Naive thymus-derived CD4-positive, alpha-beta T cell (primary cell): Measurements from ENCODE around the gene RSPH10B. TPM values are rescaled to one million over a fixed set of nuclear protein-coding genes. Genes with fewer than 3 reads are reported as not detected.
"Not testable (repeated sequence)": the region's sequence is repeated elsewhere in the genome, so short reads cannot be mapped to it uniquely, and the experiment has no call there.

Experiments used
- ATAC-seq: fragments of 150-1000 bp; cut with Tn5 transposase; 2 replicates; pipeline ENCODE4 v1.10.0; 2021; ENCODE audit warnings: mild to moderate bottlenecking, moderate library complexity
- CTCF ChIA-PET: fragments of 350-600 bp; sonication (Branson Sonifier 250); formaldehyde crosslinking; loops from one replicate; lab custom pipeline; 2021; ENCODE audit warnings: antibody characterized with exemption; lab: Charles Lee
- POLR2A ChIA-PET: fragments of 350-600 bp; sonication (Branson Sonifier 250); formaldehyde crosslinking; loops from one replicate; lab custom pipeline; 2021; ENCODE audit warnings: antibody characterized with exemption, inconsistent platforms; lab: Charles Lee
- DNase-seq, 9 donors: peaks; one replicate each; pipeline versions ENCODE4 v3.0.0 to v3.0.0-alpha.2; 2020 to 2022; ENCODE audit warnings: mixed read lengths in 1 of 9
- H3K27ac ChIP-seq: one replicate; pipeline ENCODE4 v1.7.0; 2013; ENCODE audit warnings: mild to moderate bottlenecking, low read depth, low read length, moderate library complexity
- H3K27me3 ChIP-seq, 2 donors: one replicate each; pipeline ENCODE4 v1.7.0; 2013; ENCODE audit warnings: low read length in 2 of 2, mild to moderate bottlenecking in 2 of 2, moderate library complexity in 2 of 2; ENCODE audit not compliant: control insufficient read depth in 2 of 2, insufficient read depth in 2 of 2
- H3K36me3 ChIP-seq, 3 experiments: 1 replicate in 2 of 3; 2 replicates in 1 of 3; pipeline ENCODE4 v1.7.0; 2013; ENCODE audit warnings: low read length in 3 of 3, mild to moderate bottlenecking in 3 of 3, moderate library complexity in 1 of 3; ENCODE audit not compliant: insufficient read depth in 3 of 3, control insufficient read depth in 2 of 3
- H3K4me1 ChIP-seq, 2 donors: one replicate each; pipeline ENCODE4 v1.7.0; 2013; ENCODE audit warnings: low read length in 2 of 2, mild to moderate bottlenecking in 2 of 2, moderate library complexity in 1 of 2; ENCODE audit not compliant: control insufficient read depth in 2 of 2, insufficient read depth in 2 of 2
- H3K4me3 ChIP-seq: 2 replicates; pipeline ENCODE4 v1.7.0; 2013; ENCODE audit warnings: mild to moderate bottlenecking, low read length
- H3K9me3 ChIP-seq, 3 experiments: 1 replicate in 2 of 3; 2 replicates in 1 of 3; pipeline ENCODE4 v1.7.0; 2013; ENCODE audit warnings: low read length in 3 of 3; ENCODE audit not compliant: control insufficient read depth in 2 of 3
- H3K27ac Mint-ChIP-seq, 9 donors: one replicate each; pipeline ENCODE4 v1.8.0; 2020 to 2022; ENCODE audit warnings: mixed read lengths in 9 of 9, mild to moderate bottlenecking in 8 of 9, moderate library complexity in 5 of 9, inconsistent platforms in 2 of 9
- H3K27me3 Mint-ChIP-seq, 5 donors: one replicate each; pipeline ENCODE4 v1.8.0; 2021 to 2022; ENCODE audit warnings: mixed read lengths in 5 of 5, mild to moderate bottlenecking in 1 of 5
- H3K36me3 Mint-ChIP-seq, 5 donors: one replicate each; pipeline ENCODE4 v1.8.0; 2020 to 2022; ENCODE audit warnings: mixed read lengths in 5 of 5, mild to moderate bottlenecking in 3 of 5, inconsistent platforms in 1 of 5
- H3K4me1 Mint-ChIP-seq, 7 donors: one replicate each; pipeline ENCODE4 v1.8.0; 2020 to 2022; ENCODE audit warnings: mixed read lengths in 7 of 7, mild to moderate bottlenecking in 3 of 7, inconsistent platforms in 1 of 7
- H3K4me3 Mint-ChIP-seq, 10 donors: one replicate each; pipeline ENCODE4 v1.8.0; 2020 to 2022; ENCODE audit warnings: mild to moderate bottlenecking in 10 of 10, mixed read lengths in 10 of 10, moderate library complexity in 6 of 10, inconsistent platforms in 2 of 10
- H3K9me3 Mint-ChIP-seq, 11 donors: one replicate each; pipeline ENCODE4 v1.8.0; 2020 to 2022; ENCODE audit warnings: mixed read lengths in 11 of 11, mild to moderate bottlenecking in 4 of 11, inconsistent platforms in 1 of 11, moderate library complexity in 1 of 11
- intact Hi-C, 2 donors: fragments of 100-400 bp; cut with micrococcal nuclease; formaldehyde crosslinking; loops; one replicate each; pipeline ENCODE4 v1.15.1; 2023
- polyA plus RNA-seq, 2 donors: library from polyadenylated mRNA; unstranded; fragments of 300-500 nt; fragmentation: Illumina TruSeq; gene quantifications; one replicate each; pipeline ENCODE4 v1.2.3, GENCODE V29; 2021
- total RNA-seq, 6 experiments: library from RNA in 5 of 6; stranded (reverse) in 5 of 6; gene quantifications; 1 replicate in 5 of 6; 2 replicates in 1 of 6; pipeline ENCODE4 v1.2.3 and lab custom pipeline; 2021 to 2026

RSPH10B gene
- total and polyA plus RNA-seq, 7 experiments from 2014 or later, result 0.41 TPM; not detected in 6

- H3K9me3 Mint-ChIP-seq, DNase-seq, H3K36me3 ChIP-seq, H3K27me3 ChIP-seq, CTCF ChIA-PET, H3K27me3 Mint-ChIP-seq, H3K36me3 Mint-ChIP-seq, H3K4me3 Mint-ChIP-seq, H3K9me3 ChIP-seq, H3K27ac Mint-ChIP-seq, ATAC-seq, intact Hi-C loops, H3K4me1 Mint-ChIP-seq, H3K4me1 ChIP-seq, H3K4me3 ChIP-seq, H3K27ac ChIP-seq: not testable (repeated sequence)
- POLR2A ChIA-PET, result interaction anchor here (0.6 kb wide), 1 partner anchor 760 kb away, joined by 3 read pairs; no protein-coding TSS in a partner anchor
Measured at GRCh38 chr7:5903002-5903401, 67.5 kb downstream of the RSPH10B start.

DNA sequence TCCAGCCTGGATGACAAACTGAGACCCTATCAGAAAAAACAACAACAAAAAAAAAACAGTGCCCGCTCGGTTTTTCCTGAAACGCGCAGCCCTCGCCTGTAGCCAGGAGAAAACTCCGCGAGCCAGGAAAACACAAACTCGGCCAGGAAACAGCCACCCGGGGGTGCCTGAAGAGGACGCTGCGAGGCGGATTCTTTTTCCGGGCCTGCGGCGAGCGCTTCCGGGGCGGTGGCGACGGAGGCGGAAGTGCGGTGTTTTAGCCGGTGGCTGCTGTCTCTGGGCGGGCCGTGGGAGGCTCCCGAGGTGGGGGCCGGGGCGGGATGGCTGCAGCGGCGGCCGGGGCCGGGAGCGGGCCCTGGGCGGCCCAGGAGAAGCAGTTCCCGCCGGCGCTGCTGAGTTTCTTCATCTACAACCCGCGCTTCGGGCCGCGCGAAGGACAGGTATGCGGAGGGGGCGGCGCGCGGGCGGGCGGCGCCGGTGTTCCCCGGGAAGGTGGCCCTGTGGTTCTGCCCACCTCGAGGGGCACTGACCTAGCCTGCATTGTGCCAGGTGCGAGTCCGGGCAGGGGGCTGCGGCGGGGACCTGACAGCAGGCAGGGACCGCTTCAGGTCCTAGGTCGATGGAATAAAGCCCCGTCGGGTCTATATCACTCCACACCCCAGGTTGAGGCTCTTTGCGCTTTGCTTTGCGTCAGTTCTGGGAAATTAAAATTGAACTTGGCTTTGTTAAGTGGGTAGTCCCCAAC lies 71.8 kb downstream of the RSPH10B start, which contains the start of gene CCZ1:
CCZ1 (plus strand) TSS at position 254 of the 745 bp plus-strand sequence; CDS start at position 321, 67 bp downstream.
- POLR2A ChIA-PET, H3K9me3 ChIP-seq, H3K9me3 Mint-ChIP-seq, H3K27me3 Mint-ChIP-seq, H3K4me1 ChIP-seq, CTCF ChIA-PET, H3K36me3 ChIP-seq, H3K36me3 Mint-ChIP-seq, H3K27me3 ChIP-seq: not testable (repeated sequence)
- Mint-ChIP-seq H3K4me1 (peaks cover 0 to 12% (median 6%) of the 10 kb centered on the region in 7 donors), H3K27ac (peak within 1 kb of the TSS in 8 of 9 donors; percentile 59 to 96 (median 89)), H3K4me3 (peak within 1 kb of the TSS; percentile 73 to 92 (median 86))
- ATAC-seq (peak; percentile 96), DNase-seq (peak; percentile 49 to 79 (median 58))
- Histone ChIP-seq H3K4me3 (peak within 1 kb of the TSS; percentile 35), H3K27ac (peak within 1 kb of the TSS; percentile 60)
- intact Hi-C loops, result loop anchor here in 1 of 2 donors (10.0 kb wide), 1 partner anchor 106 kb away; the partner anchor contains the start of genes AIMP2 and PMS2

DNA sequence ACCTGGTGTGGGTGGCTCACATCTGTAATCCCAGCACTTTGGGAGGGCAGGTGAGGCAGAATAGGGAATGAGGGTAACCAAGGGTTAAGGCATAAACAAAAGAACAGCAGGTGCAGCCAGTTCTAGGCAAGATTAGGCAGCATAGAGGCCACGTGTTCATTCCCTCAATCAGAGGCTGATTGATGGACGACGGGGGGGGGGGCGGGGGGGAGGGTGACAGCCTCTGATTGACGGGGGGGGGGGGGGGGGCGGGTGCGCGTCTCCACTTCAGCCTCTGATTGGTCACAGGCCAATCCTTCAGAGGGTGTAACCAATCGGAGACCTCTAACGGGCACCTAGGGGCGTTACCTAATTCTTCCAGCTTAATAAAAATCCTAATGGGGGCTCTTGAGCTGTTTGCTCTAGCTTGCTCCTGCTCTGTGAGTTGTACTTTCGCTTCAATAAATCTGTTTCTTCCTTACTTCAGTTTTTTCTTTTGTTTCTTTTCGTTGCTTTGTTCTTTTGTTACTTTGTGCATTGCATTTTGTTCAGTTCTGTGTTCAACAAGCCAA lies 73.0 kb downstream of the RSPH10B start:
- DNase-seq, result peak in 1 of 9 donors; percentile 5
- H3K27ac ChIP-seq, CTCF ChIA-PET, ATAC-seq, H3K36me3 ChIP-seq, H3K9me3 Mint-ChIP-seq, H3K9me3 ChIP-seq, H3K4me1 ChIP-seq, POLR2A ChIA-PET, H3K4me3 ChIP-seq, H3K27me3 Mint-ChIP-seq, H3K27me3 ChIP-seq, H3K36me3 Mint-ChIP-seq: not testable (repeated sequence)
- H3K4me3 Mint-ChIP-seq, result peak overlapping the region; percentile 39 to 83 (median 64)
- peak overlapping the region in 6 of 9 donors; percentile 60 to 85 (median 75) for H3K27ac Mint-ChIP-seq
- peaks cover 0 to 12% (median 6%) of the 10 kb centered on the region in 7 donors for H3K4me1 Mint-ChIP-seq
- intact Hi-C loops, result loop anchor here in 1 of 2 donors (10.0 kb wide), 1 partner anchor 107 kb away; the partner anchor contains the start of genes AIMP2 and PMS2

- POLR2A ChIA-PET, result no interaction called here
- no peaks in the 10 kb centered on the region for H3K27me3 ChIP-seq
- no peaks in the 10 kb centered on the region for H3K4me1 ChIP-seq
- CTCF ChIA-PET, result no interaction called here
- H3K9me3 Mint-ChIP-seq, result no peaks in the 10 kb centered on the region
- H3K36me3 ChIP-seq, result no peaks in the 10 kb centered on the region
- peaks cover 0 to 11% (median 0%) of the 10 kb centered on the region in 5 donors for H3K36me3 Mint-ChIP-seq
- H3K4me1 Mint-ChIP-seq, result peaks cover 0 to 3% (median 0%) of the 10 kb centered on the region in 7 donors
- no peak overlapping the region for H3K4me3 ChIP-seq
- intact Hi-C loops, result loop anchor here in 1 of 2 donors (10.0 kb wide), 1 partner anchor 112 kb away; the partner anchor contains the start of genes AIMP2 and PMS2
- H3K27me3 Mint-ChIP-seq, result no peaks in the 10 kb centered on the region
- H3K9me3 ChIP-seq, result no peaks in the 10 kb centered on the region
- H3K4me3 Mint-ChIP-seq, result no peak overlapping the region
- DNase-seq (no peak), ATAC-seq (no peak)
- no peak overlapping the region for H3K27ac Mint-ChIP-seq
- H3K27ac ChIP-seq, result no peak overlapping the region
Measured at GRCh38 chr7:5892498-5892897, 78.0 kb downstream of the RSPH10B start.

DNA sequence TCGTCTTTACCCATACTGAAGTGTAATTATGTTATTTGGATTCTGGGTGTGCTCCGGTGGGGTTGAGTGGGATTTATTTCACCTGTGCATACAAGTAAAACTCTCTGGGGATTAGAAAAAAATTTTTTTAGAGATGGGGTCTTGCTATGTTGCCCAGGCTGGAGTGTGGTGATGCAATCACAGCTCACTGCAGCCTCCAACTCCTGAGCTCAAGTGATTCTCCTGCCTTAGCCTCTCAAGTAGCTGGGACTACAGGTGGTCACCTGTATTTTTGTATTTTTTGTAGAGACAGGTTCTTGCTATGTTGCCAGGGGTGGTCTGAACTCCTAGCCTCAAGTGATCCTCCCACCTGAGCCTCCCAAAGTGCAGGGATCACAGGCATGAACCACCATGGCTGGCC lies 80.2 kb downstream of the RSPH10B start:
- H3K36me3 Mint-ChIP-seq, result peaks cover 0 to 11% (median 0%) of the 10 kb centered on the region in 5 donors
- H3K4me1 Mint-ChIP-seq, H3K4me1 ChIP-seq, CTCF ChIA-PET, H3K4me3 Mint-ChIP-seq, DNase-seq, H3K9me3 ChIP-seq, H3K4me3 ChIP-seq, POLR2A ChIA-PET, ATAC-seq, H3K36me3 ChIP-seq, H3K9me3 Mint-ChIP-seq, H3K27ac Mint-ChIP-seq, H3K27me3 Mint-ChIP-seq, H3K27ac ChIP-seq, H3K27me3 ChIP-seq: not testable (repeated sequence)
- intact Hi-C loops, result loop anchor here in 1 of 2 donors (10.0 kb wide), 1 partner anchor 115 kb away; the partner anchor contains the start of genes AIMP2 and PMS2

DNA sequence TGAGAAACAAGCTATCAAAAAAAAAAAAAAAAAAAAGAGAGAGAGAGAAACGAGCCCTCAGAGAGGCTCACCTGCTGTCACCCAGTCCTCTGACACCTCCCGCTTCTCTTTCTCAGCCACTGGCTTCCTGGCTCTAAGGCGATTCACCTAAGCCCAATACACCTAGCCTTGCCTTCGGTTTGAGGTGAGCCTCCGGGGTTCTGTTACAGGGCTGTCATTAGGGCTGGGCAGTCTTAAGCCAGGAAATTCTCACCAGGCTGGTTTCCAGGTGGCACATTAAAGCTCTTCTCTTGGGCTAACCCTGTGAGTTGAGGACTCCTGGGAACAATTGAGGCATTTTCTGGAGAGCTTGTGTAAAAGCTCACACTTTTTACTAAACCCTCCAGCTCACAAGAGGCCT lies 82.5 kb downstream of the RSPH10B start:
- H3K36me3 ChIP-seq, H3K27ac ChIP-seq, H3K4me3 ChIP-seq, H3K27ac Mint-ChIP-seq, H3K4me3 Mint-ChIP-seq, H3K9me3 Mint-ChIP-seq, ATAC-seq, intact Hi-C loops, H3K9me3 ChIP-seq, POLR2A ChIA-PET, H3K4me1 ChIP-seq, H3K4me1 Mint-ChIP-seq, DNase-seq, H3K27me3 ChIP-seq, H3K27me3 Mint-ChIP-seq: not testable (repeated sequence)
- H3K36me3 Mint-ChIP-seq, result peaks cover 0 to 22% (median 0%) of the 10 kb centered on the region in 5 donors
- CTCF ChIA-PET, result interaction anchor here (0.6 kb wide), 1 partner anchor 213 kb away, joined by 4 read pairs; no protein-coding TSS in a partner anchor
